DND-41 (cell line): ENCODE measurements around the gene ATXN7.

ENCODE experiments used
- EZH2 ChIP-seq: IDR thresholded peaks from 3 replicates; pipeline ENCODE4 v1.6.1; 2012; ENCODE audit warnings: borderline replicate concordance, low read depth, mild to moderate bottlenecking, moderate library complexity, low read length, inconsistent platforms; ENCODE audit not compliant: severe bottlenecking
- TF ChIP-seq, protein P1 (sequence below): IDR thresholded peaks from 2 replicates; pipeline ENCODE4 v1.5.1; 2012; ENCODE audit warnings: borderline replicate concordance, low read length, moderate library complexity, mild to moderate bottlenecking; ENCODE audit not compliant: poor library complexity, severe bottlenecking; ENCODE audit errors: extremely low read depth

DNA sequence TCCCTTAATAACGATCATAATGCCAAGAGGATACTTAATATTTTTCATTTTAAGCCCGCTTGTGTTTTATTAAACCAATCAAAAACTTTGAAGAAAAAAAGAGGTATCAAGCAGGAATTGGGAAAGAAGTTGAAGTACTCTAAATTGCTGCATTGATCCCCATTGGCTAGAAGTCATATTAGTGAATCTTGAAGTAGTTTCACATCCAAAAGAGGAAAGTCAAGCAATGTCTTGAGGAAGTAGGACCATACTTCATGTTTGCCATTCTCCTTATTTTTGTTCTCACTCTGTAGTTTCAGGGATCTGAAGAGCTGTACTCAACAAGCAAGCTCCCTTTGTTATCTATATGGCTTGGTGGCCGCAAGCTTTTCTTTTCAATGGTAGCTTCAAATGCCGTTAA lies 46.3 kb downstream of the ATXN7 start:
- TF ChIP-seq, protein P1, sequence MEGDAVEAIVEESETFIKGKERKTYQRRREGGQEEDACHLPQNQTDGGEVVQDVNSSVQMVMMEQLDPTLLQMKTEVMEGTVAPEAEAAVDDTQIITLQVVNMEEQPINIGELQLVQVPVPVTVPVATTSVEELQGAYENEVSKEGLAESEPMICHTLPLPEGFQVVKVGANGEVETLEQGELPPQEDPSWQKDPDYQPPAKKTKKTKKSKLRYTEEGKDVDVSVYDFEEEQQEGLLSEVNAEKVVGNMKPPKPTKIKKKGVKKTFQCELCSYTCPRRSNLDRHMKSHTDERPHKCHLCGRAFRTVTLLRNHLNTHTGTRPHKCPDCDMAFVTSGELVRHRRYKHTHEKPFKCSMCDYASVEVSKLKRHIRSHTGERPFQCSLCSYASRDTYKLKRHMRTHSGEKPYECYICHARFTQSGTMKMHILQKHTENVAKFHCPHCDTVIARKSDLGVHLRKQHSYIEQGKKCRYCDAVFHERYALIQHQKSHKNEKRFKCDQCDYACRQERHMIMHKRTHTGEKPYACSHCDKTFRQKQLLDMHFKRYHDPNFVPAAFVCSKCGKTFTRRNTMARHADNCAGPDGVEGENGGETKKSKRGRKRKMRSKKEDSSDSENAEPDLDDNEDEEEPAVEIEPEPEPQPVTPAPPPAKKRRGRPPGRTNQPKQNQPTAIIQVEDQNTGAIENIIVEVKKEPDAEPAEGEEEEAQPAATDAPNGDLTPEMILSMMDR = no peak
- TF ChIP-seq EZH2 = no peak
